ENCODE results near the gene LIFR.

- TF ChIP-seq POLR2A (IDR thresholded peaks at IDR 0.05) (no peak), CTCF (IDR thresholded peaks at IDR 0.05) (no peak)
Observed at GRCh38 chr5:38529955-38530646, 26.3 kb downstream of the LIFR start.

All from prostate gland (tissue), 2 donors.